ENCODE results near the gene FOSB.

DNA sequence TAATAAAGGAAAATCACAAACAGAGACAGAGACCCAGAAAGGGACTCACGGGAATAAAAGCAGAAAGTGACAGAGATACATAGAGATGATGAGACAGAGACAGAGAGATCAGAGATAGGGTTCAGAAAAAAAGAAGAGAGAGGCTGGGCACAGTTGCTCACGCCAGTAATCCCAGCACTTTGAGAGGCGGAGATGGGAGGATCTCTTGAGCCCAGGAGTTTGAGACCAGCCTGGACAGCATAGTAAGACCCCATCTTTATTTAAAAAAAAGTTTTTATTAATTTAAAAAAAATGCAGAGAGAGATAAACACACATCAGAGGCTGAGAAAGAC, 19.4 kb upstream of the FOSB start:
- TF ChIP-seq, protein P1, sequence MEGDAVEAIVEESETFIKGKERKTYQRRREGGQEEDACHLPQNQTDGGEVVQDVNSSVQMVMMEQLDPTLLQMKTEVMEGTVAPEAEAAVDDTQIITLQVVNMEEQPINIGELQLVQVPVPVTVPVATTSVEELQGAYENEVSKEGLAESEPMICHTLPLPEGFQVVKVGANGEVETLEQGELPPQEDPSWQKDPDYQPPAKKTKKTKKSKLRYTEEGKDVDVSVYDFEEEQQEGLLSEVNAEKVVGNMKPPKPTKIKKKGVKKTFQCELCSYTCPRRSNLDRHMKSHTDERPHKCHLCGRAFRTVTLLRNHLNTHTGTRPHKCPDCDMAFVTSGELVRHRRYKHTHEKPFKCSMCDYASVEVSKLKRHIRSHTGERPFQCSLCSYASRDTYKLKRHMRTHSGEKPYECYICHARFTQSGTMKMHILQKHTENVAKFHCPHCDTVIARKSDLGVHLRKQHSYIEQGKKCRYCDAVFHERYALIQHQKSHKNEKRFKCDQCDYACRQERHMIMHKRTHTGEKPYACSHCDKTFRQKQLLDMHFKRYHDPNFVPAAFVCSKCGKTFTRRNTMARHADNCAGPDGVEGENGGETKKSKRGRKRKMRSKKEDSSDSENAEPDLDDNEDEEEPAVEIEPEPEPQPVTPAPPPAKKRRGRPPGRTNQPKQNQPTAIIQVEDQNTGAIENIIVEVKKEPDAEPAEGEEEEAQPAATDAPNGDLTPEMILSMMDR (IDR thresholded peaks at IDR 0.05; ENCODE audit: low read depth, low read length) = no peak
- TF ChIP-seq EZH2phosphoT487 (IDR thresholded peaks at IDR 0.05; ENCODE audit: low read depth) = no peak

Measured in OCI-LY3 (cell line).